Activated CD4-positive, alpha-beta T cell treated with anti-CD3 and anti-CD28 coated beads, Interleukin-2, amount 50 U/mL, for 48 hours (primary cell): ENCODE results near the gene NOPCHAP1.
"Not testable (repeated sequence)": the region's sequence is repeated elsewhere in the genome, so short reads cannot be mapped to it uniquely, and the experiment has no call there.

ENCODE experiments used
- DNase-seq, 2 experiments: peaks; one replicate each; pipeline ENCODE4 v3.0.0-alpha.2; 2020

The NOPCHAP1 gene, protein sequence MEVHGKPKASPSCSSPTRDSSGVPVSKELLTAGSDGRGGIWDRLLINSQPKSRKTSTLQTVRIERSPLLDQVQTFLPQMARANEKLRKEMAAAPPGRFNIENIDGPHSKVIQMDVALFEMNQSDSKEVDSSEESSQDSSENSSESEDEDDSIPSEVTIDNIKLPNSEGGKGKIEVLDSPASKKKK

DNA sequence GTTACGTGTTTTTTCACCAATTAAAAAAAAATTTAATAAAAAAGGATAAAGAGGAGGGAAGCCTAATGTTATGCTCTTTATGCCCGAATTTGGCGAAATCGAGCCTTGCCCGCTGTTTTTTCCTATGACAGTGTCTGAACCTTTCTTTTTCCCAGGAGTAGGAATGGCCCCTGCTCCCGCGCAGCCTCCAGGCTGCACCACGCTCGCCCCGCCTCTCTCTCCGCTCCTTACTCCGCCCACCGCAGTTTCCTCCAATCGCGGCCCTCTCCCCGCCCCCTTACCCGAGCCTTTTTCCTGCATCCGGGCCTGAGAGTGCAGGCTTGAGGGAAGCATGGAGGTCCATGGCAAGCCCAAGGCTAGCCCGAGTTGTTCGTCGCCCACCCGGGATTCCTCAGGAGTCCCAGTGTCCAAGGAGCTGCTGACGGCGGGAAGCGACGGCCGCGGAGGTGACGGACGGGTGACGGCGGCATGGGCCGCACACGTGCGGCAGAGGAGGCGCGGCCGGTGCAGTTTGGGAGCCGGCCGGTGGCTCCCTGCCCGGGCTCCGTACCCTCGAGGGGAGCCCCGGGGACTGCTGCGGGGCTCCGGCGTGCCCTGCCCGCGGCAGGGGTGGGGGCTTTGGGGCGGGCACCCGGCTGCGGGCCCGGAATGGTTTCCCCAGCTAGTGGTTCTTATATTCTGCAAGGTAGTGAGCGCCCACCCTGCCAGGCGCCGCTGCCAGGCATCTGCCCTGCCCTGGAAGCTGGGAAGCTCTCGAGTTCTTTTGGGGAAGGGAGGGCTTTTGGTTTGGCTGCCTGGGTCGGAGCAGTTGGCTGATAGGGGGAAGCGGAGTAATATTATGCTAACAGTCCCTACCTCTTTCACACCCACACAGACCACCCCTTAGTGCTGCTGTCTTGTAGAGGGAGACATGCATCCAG, at the start of gene NOPCHAP1:
NOPCHAP1 (plus strand) TSS at position 295 of the 920 bp plus-strand sequence; CDS start at position 332, 37 bp downstream.
- peak; percentile 92 to 94 for DNase-seq

DNA sequence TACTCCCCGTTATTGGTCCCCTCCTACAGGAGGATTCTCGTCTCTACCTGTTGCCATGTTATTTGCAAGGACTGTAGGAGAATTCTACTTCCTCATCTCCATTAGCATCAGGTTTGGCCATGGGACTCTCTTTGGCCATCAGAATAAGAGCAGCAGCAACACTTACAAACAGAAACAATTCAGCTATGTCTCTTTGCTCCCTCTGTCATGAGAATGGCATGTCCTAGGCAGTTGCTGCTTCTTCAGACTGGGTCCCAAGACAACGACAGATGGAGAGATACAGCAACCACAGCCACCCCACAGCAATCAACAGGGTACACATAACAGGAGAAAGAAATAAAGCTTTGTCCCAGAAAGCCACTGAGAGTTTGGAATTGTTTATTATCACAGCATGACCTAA, 47.7 kb upstream of the NOPCHAP1 start:
- no peak for DNase-seq

DNA sequence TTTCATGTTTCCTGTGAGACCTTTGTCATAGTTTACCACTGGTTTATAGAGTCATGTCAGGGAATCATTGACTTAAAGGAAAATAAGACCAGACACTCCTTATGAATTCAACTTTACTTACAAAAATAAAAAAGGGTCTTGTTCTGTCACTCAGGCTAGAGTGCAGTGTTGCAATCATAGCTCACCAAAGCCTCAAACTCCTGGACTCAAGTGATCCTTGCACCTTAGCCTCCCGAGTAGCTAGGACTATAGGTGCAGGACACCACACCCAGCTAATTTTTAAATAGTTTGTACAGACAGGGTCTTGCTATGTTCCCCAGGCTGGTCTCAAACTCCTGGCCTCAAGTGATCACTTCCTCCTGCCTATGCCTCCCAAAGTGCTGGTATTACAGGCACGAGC, 47.0 kb upstream of the NOPCHAP1 start:
- DNase-seq = no peak

DNA sequence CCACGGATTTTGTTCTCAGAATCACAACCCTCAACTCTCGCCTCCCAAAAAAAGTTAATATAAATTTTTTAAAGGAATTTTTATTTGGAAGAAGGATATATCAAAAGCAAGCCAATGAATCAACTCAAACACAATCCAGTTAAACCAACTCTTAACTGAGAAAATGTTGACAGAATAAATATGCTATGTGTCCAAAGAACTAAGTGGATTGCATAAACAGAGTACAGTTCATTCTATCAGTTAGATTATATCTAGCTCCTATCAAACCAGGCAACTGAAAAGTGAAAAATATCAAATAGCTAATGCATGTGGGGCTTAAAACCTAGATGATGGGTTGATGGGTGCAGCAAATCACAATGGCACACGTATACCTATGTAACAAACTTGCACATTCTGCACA, 44.7 kb upstream of the NOPCHAP1 start:
- no peak for DNase-seq

DNA sequence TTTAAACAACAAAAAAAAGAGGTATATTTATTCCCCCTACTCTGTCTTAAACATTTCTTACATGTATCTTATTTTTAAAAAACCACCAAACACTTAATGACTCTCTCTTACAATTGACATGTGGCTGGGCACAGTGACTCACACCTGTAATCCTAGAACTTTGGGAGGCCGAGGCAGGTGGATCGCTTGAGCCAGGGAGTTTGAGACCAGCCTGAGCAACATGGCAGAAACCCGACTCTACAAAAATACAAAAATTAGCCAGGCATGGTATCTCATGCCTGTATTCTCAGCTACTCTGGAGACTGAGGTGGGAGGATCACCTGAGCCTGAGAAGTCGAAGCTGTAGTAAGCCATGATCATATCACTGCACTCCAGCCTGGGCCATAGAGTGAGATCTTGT, 44.0 kb upstream of the NOPCHAP1 start:
- DNase-seq = no peak

DNA sequence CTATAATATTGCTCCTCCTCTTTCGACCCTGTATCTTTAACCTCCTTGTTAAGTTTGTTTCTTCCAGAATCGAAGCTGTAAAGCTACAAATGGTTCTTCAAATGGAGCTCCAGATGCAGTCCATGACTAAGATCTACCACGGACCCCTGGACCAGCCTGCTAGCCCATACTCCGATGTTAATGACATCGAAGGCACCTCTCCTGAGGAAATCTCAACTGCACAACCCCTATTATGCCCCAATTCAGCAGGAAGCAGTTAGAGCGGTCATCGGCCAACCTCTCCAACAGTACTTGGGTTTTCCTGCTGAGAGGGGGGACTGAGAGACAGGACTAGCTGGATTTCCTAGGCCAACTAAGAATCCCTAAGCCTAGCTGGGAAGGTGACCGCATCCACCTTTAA, 42.7 kb upstream of the NOPCHAP1 start:
- DNase-seq = not testable (repeated sequence)

DNA sequence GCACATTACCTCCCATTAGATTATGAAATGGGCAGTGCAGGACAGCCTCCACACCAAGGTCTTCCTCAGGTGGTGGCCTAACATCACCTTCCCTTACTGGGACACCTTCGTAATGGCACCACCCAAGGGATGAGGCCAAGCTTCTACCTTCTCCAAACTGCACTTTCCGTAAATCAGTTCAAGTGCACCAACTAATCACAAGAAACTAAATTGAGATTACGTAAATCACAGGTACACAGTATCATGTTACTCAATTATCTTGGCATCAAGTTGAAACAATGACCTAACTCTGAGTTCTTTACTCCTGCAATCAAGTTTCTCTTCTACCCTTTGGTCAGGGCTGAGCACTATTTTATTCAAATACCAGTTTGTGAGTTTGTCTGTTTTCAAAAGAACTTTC, 41.9 kb upstream of the NOPCHAP1 start:
- no peak for DNase-seq

DNA sequence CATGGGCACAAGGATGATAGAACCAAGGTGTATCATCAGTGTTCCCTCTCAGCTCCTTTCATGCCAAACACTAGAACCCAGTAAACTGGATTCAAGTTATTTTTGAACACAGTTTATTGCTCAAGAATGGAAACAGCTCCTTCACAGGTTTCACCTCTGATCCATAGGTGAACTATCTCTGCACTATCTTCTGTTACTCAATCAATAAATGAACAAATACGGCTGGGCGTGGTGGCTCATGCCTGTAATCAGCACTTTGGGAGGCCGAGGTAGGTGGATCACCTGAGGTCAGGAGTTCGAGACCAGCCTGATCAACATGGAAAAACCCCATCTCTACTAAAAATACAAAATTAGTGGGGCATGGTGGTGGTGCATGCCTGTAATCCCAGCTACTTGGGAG, 37.4 kb upstream of the NOPCHAP1 start:
- not testable (repeated sequence) for DNase-seq

DNA sequence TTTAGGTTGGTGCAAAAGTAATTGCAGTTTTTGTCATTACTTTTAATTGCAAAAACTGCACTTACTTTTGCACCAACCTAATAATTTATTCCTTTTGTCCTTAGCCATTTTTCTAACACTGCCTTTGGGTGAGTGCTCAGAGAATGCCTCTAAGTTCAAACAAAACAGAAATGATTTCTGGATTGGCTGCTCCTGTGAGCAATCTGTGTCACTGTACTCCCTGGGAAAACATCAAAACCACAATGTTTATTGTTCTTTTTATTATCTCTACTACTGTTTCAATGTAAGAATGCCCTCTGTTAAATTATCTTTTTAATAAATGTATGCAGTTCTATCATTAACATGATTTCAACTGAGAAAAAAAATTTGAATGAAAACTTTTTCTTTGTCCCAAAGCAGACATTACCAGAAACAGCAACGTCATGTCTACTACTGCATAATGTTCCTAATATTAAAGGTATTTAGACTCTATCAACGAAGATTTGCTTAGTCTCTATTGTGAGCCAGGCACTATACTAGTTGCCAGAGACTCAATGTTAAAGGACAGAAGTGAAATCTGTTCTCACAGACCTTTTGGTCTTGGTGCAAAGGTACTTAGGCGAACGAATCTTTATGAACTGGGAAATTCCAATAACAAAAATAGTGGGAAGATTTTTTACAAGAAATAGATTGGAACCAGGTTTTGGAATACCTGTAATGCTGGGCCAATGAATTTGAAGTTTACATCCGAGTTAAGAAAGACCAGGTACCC, 34.2 kb upstream of the NOPCHAP1 start:
- no peak for DNase-seq

DNA sequence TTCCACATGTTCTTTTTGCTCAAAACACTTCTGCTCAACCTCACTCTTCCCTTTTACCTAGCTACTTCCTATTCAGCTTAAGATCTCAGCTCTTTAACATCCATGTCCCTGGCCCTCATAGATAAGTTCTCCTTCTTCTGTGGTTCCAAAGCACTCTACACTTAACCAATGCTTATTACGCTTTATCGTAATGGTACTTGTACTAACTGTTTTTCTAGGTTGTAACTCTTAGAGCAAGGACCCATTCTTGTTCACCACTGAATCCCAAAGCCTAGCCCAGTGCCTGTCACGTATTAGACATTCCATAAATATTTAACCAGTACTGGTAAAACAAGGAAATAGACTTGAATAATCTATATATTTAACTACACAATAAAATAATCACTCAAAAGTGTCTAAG, 33.3 kb upstream of the NOPCHAP1 start:
- no peak for DNase-seq

DNA sequence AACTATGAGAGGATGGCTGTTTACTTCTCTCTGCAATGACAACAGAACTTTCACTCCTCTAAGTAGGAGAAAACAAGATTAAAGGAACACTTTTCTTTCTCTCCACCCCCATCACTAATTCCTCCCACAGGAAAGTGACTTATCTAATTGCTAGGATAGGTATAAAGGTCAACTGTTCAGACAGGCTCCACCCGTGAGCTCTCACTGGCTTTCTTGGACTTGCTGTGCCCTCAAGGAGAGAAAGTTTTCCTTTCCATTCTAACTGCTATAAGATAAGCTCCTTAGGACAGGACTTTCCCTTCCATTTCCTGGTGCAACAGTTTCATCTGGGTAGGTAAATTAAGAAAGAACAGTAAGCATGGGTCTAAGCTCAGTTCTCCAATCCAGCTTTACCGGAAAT, 32.8 kb upstream of the NOPCHAP1 start:
- DNase-seq = no peak

DNA sequence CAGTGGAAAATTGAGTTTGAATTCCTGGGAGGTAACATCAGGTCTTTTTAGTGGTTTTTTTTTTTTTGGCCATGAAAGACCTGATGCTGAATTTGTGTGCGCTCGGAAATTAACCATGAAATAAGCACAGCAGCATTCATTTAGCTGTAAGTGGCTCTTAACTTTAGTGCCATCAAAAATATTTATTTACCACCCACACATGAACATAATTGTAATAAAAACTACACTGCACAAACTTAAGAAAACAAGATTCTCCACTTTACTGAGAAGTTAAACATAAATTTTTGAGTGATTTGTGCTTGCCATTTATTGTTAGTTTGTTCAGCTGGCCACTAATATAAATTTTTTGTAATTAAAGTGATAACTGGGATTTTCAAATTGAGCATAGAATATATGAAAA, 30.4 kb upstream of the NOPCHAP1 start:
- DNase-seq = no peak

DNA sequence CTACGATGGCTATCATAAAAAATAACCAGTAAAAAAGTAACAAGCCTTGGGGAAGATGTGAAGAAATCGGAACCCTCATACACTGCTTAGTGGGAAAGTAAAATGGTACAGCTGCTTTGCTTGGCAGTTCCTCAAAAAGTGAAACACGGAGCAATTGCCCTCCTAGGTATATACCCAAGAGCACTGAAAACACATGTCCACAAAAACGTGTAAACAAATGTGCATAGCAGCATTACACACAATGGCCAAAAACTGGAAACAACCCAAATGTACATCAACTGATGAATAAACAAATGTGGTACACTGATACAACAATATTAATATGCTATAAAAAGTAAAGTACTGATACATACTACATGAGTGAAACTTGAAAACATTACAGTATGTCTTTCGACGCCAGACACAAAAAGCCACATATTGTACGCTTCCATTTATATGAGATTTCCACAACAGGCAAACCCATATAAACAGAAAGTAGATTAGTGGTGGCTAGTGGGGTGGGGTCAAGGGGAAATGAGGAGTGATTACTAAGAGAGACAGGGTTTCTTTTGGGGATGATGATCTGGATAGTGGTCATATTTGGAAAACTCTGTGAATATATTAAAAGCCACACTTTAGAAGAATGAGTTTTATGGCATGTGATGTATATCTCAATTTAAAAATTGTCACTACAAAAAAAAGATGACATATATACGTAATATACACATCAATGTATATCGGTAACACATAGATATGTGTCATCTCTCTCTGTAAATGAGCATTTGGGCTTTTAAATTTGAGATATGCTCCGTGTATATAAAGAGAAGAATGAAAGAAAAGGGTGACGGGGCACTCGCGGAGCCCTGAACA, 29.0 kb upstream of the NOPCHAP1 start:
- peak in 1 of 2 experiments; percentile 15 for DNase-seq

DNA sequence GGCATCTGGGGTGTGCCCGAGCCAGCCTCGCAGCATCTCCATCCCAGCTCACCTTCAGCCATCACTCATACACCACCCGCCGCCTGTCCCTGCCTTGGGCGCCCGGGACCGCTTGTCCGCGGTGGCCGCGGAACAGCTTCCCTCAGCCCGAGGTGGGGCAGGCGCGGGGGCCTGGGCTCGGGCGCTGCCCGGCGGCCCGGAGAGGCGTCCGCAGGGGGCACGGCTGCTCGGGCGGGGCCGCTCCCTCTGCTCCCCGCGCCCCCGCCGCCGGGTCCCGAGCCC, 28.5 kb upstream of the NOPCHAP1 start:
- DNase-seq = peak; percentile 34 to 47

DNA sequence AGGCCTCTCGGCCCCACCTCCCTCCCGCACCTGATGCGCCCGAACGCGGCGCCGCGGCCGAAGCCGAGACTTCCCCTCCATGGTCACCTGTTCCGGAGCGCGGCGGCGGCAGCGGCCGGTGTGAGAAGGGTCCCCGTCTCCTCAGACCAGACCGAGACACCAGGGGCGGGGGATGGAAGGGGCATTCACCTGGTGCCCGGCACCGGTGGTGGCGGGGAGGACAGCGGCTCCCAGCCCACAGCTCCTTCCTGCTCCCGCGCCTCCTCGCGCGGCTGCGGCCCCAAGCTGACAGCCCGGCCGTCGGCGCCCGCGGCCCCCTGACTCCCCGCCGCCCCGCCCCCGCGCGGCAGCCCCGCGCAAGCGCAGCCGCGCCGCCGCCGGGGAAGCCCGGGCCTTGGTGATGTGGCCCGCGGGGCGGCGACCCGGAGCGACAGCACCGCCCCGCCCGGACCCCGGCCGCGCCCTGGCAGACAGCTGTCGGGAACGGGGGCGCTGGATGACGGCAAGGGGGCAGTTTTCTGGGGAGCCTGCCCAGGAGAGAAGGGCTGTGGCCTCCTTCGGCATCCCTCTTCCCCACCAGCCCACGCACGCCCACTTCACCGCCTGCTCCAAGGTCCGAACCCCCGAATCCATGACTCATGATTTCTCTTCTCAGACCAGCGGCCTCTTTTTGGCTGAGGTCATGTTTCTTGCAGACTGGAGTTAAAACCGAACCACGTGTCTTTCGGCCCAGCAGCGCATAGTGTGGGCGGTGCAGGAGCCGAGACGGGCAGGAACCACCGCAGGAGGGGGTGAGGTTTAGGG, 27.9 kb upstream of the NOPCHAP1 start, which contains the start of gene SLC41A2:
SLC41A2 (minus strand) TSS at position 290 of the 804 bp plus-strand sequence. CDS start 29,763 bp downstream, outside the sequence.
- DNase-seq = peak; percentile 74 to 84

DNA sequence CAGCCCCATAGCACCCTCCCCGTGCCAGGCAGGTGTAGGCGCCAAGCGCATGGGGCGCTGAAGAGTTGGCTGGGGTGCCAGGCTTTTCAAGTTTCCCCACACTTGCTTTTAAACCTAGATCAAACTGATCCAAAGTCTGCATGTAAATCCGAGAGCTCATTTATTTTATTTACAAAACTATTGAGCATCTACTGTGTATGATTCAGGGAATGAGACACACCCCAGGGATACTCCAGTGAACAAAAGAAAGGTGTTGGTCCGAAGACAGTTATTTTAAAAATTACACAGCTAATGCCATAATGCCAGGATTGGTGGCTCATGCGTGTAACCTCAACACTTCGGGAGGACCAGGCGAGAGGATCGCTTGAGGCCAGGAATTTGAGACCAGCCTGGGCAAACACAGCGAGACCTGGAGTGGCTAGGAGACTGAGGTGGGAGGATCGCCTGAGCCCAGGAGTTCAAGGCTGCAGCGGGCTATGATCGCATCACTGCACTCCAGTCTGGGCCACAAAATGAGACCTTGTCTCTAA, 27.2 kb upstream of the NOPCHAP1 start:
- DNase-seq = peak in 1 of 2 experiments; percentile 5

DNA sequence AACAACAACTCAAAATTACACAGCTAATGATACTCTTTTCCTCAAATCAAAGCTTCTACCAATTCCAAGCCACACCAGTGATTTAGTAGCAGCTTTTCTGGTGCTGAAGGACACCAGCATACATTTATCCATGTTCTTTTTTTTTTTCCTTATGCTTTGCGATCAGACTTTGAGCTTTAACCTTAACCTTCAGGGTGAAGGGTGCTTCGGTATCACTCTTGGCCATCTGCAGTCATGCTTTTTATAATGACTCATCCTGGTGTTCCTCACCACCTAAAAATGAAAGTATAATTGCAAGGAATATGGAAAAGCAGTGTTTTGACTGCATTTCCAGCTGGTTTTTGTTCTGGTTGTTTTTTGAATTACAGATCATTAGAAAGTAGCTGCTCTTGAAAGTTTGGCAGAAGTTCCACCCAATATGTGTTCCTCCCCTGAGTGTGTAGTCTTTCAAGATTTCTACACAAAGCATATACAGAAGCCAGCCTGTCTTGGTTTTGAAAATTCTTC, 26.7 kb upstream of the NOPCHAP1 start:
- DNase-seq = no peak

DNA sequence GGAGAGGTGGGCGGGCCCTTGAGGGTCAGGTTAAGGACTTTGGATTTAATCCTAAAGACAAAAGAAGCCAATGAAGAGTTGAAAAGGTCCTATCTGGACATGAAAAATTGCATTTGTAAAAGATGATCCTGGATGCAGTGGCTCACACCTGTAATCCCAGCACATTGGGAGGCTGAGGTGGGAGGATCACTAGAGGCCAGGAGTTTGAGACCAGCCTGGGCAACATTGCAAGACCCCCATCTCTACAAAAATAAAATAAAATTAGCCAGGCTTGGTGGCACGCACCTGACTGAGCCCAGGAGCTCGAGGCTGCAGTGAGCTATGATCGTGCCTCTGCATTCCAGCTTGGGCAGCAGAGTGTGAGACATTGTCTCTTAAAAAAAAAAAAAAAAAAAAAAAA, 25.7 kb upstream of the NOPCHAP1 start:
- DNase-seq = no peak

DNA sequence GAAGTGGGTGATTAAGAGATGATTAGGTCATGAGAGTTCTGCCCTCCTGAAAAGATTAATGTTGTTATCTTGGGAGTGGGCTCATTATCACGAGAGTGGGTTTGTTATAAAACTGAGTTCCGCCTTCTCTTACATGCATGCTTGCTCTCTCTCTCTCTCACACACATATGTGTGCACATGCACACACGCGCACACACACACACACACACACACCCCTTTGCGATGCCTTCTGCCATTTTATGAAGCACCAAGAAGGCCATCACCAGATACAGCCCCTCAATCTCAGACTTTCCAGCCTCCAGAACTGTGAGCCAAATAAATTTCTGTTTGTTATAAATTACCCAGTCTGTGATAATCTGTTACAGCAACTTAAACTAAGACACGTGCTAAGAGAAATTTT, 22.4 kb upstream of the NOPCHAP1 start:
- DNase-seq = no peak

DNA sequence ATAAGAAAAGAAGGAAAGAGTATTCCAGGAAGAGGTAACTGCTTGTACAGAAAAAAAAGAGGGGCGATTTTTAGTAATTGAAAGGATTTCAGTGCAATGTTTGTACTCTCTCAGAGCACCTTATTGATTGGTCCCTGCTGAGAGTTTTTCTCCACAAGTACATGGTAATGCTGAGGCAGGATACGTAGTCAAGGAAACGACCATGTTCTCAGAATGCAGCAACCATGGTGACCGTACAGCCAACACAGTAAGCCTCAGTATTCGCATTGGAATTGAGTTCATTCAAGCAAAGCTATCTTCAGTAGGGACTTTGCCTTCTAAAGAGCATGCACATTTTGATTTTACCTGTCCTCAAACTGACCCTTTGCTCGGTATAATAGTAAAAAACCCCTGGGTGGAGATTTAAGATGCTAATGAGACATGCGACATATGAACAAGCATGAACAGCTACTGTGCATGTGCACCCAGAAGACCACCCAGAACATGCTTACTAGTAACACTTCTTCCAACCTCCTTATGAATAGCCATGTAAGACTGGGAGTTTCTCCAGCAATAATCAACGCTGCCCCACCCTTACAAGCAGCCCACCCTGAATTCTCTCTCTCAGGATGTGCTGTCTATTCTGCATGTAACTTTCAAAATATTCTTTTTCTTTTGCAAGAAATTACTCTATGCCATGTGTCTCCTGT, 21.8 kb upstream of the NOPCHAP1 start:
- DNase-seq = no peak

DNA sequence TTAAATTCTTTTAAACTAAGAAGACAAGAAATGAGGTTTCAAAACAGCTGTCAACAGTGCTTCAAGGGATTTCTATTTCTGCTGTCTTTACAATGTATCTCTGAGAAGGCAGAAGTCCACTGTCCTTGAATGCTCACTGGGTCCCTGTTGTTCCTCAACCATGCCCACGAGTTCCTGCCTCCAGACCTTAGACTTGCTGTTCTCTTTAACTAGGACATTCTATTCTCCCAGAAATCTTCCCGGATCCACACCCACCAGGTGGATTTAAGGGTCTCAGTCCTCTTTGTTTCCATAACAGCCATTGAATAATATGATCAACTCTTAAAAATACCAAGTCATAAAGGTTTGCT, 21.3 kb upstream of the NOPCHAP1 start:
- DNase-seq = no peak
